RWPE2 (cell line): Measurements from ENCODE around the gene ADAP1.

Experiments used
- ATAC-seq: fragments of 200-7000 bp; cut with Tn5 transposase; 3 replicates; pipeline ENCODE4 v1.9.1; 2021; ENCODE audit warnings: low read depth
- DNase-seq: peaks from one replicate; pipeline ENCODE4 v3.0.0-alpha.2; 2020; ENCODE audit warnings: low spot score
- H3K27ac ChIP-seq: fragments of 450-650 bp; 2 replicates; pipeline ENCODE4 v1.5.1; 2017; ENCODE audit warnings: mild to moderate bottlenecking; ENCODE audit not compliant: poor library complexity, severe bottlenecking
- H3K27me3 ChIP-seq: fragments of 250-450 bp; sonication (Bioruptor Pico); 2 replicates; pipeline ENCODE4 v1.5.1; 2021; ENCODE audit warnings: mild to moderate bottlenecking, moderate library complexity; ENCODE audit not compliant: insufficient read depth, poor library complexity, severe bottlenecking
- H3K36me3 ChIP-seq: fragments of 250-450 bp; sonication (Bioruptor Pico); 2 replicates; pipeline ENCODE4 v1.5.1; 2020; ENCODE audit warnings: low read depth, mild to moderate bottlenecking, moderate library complexity
- H3K4me1 ChIP-seq: fragments of 250-450 bp; sonication (Bioruptor Pico); 2 replicates; pipeline ENCODE4 v1.5.1; 2021; ENCODE audit warnings: mild to moderate bottlenecking, moderate library complexity; ENCODE audit not compliant: insufficient read depth, poor library complexity, severe bottlenecking
- H3K4me3 ChIP-seq: fragments of 250-450 bp; sonication (Bioruptor Pico); 2 replicates; pipeline ENCODE4 v1.5.1; 2021; ENCODE audit warnings: mild to moderate bottlenecking, moderate library complexity; ENCODE audit not compliant: severe bottlenecking
- H3K9me3 ChIP-seq: fragments of 250-450 bp; sonication (Bioruptor Pico); 2 replicates; pipeline ENCODE4 v1.5.1; 2021; ENCODE audit warnings: mild to moderate bottlenecking, moderate library complexity; ENCODE audit not compliant: severe bottlenecking
- TF ChIP-seq, protein P1 (sequence below): fragments of 450-650 bp; IDR thresholded peaks from one replicate; pipeline ENCODE4 v1.5.1; 2017; ENCODE audit warnings: mild to moderate bottlenecking, moderate library complexity; ENCODE audit not compliant: poor library complexity, severe bottlenecking

The ADAP1 gene

GRCh38 chr7:974172-974571, 19.7 kb upstream of the ADAP1 start:
- TF ChIP-seq, protein P1, sequence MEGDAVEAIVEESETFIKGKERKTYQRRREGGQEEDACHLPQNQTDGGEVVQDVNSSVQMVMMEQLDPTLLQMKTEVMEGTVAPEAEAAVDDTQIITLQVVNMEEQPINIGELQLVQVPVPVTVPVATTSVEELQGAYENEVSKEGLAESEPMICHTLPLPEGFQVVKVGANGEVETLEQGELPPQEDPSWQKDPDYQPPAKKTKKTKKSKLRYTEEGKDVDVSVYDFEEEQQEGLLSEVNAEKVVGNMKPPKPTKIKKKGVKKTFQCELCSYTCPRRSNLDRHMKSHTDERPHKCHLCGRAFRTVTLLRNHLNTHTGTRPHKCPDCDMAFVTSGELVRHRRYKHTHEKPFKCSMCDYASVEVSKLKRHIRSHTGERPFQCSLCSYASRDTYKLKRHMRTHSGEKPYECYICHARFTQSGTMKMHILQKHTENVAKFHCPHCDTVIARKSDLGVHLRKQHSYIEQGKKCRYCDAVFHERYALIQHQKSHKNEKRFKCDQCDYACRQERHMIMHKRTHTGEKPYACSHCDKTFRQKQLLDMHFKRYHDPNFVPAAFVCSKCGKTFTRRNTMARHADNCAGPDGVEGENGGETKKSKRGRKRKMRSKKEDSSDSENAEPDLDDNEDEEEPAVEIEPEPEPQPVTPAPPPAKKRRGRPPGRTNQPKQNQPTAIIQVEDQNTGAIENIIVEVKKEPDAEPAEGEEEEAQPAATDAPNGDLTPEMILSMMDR = no peak
- Histone ChIP-seq H3K9me3 (no peaks in the 10 kb centered on the region), H3K27ac (peak overlapping the region; percentile 58), H3K4me3 (peak overlapping the region; percentile 99), H3K27me3 (no peaks in the 10 kb centered on the region), H3K4me1 (peaks cover 3% of the 10 kb centered on the region), H3K36me3 (peaks cover 38% of the 10 kb centered on the region)
- DNase-seq = no peak
- no peak for ATAC-seq

GRCh38 chr7:973312-973711, 18.8 kb upstream of the ADAP1 start:
- TF ChIP-seq, protein P1 = no peak
- ATAC-seq (no peak), DNase-seq (no peak)
- no peak overlapping the region for H3K4me3 ChIP-seq
- H3K9me3 ChIP-seq = no peaks in the 10 kb centered on the region
- no peaks in the 10 kb centered on the region for H3K27me3 ChIP-seq
- no peak overlapping the region for H3K27ac ChIP-seq
- H3K4me1 ChIP-seq = peaks cover 3% of the 10 kb centered on the region
- peaks cover 41% of the 10 kb centered on the region for H3K36me3 ChIP-seq

DNA sequence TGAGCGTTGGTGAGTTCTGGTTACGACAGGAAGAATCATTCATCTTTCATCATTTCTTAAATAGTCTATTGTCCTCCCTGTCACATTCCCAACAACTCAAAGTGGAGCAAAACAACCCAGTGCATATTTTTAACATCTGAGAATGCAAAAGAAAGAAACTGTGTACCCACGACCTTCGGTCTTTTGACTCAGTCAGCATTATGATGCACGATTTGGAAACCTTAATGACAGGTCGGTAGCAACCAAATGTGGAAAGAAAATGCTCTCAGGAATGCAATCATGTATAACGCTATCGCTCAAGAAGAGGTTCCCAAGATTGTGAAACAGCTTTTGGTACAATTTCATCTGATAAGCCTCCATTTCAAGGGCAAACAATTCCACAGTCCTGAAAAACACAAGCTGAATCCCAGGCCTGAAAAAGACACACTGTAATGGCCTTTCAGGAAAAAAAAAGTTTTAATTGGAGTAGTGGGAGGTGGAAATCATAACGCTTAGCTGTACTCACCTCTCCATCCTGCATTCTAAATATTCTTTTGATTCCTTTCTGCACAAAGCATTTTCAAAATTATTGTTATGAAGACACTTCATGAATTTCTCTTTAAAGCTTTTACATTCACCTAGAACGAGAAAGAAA, 18.3 kb upstream of the ADAP1 start:
- TF ChIP-seq, protein P1 = no peak
- DNase-seq = no peak
- H3K27ac ChIP-seq = no peak overlapping the region
- H3K4me1 ChIP-seq = peaks cover 3% of the 10 kb centered on the region
- H3K36me3 ChIP-seq = peaks cover 41% of the 10 kb centered on the region
- no peak overlapping the region for H3K4me3 ChIP-seq
- H3K9me3 ChIP-seq = no peaks in the 10 kb centered on the region
- ATAC-seq = no peak
- no peaks in the 10 kb centered on the region for H3K27me3 ChIP-seq

DNA sequence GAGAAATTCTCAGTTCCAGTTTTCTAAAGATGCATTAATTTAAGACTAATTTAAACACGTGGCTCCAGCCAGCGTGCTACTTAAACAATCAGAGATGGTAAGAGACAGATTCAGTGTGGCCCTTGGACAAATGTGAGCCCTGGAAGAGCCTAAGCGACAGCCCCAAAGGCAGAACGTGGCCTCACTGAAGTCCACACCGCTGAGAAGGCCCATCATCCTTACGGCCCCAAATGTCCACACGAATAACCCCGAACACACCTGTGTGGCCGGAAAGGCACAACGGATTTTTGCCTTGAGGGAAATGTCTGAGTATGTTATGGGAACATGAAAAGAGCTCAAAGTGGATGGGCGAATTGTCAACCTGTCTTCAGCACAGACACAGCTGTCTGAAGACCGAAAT, 17.6 kb upstream of the ADAP1 start:
- Histone ChIP-seq H3K4me3 (no peak overlapping the region), H3K36me3 (peaks cover 41% of the 10 kb centered on the region), H3K9me3 (no peaks in the 10 kb centered on the region), H3K27ac (no peak overlapping the region), H3K4me1 (peaks cover 3% of the 10 kb centered on the region), H3K27me3 (no peaks in the 10 kb centered on the region)
- ATAC-seq (no peak), DNase-seq (no peak)
- TF ChIP-seq, protein P1 = no peak

DNA sequence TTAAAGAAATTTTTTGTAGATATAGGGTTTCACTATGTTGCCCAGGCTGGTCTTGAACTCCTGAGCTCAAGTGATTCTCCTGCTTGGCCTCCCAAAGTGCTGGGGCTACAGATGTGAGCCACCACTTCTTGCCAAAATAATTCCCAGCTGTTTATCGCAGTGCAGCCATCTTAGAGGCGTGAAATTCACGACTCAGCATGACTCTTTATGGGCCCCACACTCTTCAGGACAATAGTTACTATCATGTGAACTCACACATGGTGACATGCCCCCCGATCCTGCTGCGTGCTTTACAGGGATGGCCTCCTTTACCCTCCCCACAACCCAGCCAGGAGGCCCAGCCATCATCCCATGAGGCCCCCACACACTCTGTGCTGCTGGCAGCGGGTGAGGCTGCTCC, 16.3 kb upstream of the ADAP1 start:
- H3K4me1 ChIP-seq = peaks cover 3% of the 10 kb centered on the region
- H3K27me3 ChIP-seq = no peaks in the 10 kb centered on the region
- no peak overlapping the region for H3K27ac ChIP-seq
- no peak for DNase-seq
- TF ChIP-seq, protein P1 = no peak
- H3K36me3 ChIP-seq = peaks cover 44% of the 10 kb centered on the region
- no peaks in the 10 kb centered on the region for H3K9me3 ChIP-seq
- no peak for ATAC-seq
- H3K4me3 ChIP-seq = no peak overlapping the region
